ENCODE data around the gene GTF2B.
"Not testable (repeated sequence)": the region's sequence is repeated elsewhere in the genome, so short reads cannot be mapped to it uniquely, and the experiment has no call there.

Gene GTF2B, protein sequence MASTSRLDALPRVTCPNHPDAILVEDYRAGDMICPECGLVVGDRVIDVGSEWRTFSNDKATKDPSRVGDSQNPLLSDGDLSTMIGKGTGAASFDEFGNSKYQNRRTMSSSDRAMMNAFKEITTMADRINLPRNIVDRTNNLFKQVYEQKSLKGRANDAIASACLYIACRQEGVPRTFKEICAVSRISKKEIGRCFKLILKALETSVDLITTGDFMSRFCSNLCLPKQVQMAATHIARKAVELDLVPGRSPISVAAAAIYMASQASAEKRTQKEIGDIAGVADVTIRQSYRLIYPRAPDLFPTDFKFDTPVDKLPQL

DNA sequence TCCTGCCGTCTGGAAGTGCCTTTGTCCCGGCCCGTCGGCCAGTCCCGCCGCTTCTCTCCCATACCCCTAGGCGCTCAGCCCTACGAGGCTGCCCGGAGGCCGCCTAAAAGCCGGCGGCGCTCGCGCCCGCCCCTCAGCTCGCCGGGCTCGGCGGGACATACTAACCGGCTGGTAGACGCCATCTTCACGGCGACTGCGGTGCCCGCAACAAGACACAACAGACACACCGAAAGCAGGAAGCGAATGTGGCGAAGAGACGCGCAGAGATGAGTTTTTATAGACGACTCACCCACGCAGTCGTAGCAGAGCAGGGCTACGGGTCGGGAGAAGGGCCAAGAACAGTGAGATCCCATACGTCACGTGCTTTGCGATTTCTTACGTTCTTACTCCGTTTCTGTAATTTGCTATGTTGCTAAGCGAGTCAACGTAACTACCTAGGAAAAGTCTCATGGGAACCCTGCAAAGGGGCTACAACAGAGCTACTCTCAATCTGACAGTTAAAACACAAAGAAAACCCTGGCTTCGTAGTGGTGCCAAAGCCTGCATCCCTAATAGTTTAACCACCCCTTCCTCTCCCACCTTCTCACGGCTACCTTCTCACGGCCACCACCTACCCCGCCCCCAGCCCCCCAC, at the start of gene GTF2B:
Gene GTF2B, minus strand, starts transcription at position 250 of the 633 bp plus-strand sequence. Its CDS starts 68 bp downstream, at position 182.
- DNase-seq (ENCODE audit: low spot score): peak; percentile 76

DNA sequence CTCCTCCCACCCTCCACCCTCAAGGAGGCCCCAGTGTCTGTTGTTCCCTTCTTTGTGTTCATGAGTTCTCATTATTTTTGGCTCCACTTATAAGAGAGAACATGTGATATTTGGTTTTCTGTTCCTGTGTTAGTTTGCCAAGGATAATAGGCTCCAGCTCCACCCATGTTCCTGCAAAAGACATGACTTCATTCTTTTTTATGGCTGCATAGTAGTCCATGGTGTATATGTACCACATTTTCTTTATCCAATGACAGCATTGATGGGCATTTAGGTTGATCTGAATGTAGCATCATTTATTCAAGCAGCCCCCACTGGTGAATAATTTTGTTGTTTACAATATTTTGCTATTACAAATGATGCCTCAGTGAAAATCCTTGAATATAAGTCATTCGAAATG, 47.2 kb upstream of the GTF2B start:
- not testable (repeated sequence) for DNase-seq (ENCODE audit: low spot score)

DNA sequence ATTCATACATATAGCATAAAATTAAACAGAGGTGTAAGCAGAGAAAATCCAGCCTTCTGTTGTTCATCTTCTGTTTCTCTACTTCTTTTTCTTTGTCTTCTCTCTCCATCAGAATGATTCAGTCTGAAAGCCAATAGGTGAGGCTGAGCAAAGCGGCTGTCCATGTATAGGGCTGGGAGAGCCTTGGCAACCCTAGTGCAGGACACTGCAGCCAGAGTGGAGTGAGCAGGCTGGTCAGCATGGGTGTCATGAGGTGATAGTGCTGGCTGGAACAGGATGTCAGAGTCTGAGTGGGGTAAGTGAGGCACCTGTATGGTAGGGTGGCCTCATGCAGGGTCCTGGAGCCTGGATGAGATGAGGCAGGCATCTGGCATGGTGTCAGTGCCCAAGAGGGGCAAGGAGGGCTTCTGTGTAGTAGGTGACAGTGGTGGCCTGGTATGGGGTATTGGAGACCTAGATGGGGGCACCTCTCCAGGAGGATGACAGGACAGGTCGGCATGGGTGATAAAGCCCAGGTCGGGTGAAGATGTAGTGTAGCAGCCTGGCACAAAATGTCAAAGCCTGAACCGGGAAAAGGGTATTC, 45.5 kb upstream of the GTF2B start:
- no peak for DNase-seq (ENCODE audit: low spot score)

DNA sequence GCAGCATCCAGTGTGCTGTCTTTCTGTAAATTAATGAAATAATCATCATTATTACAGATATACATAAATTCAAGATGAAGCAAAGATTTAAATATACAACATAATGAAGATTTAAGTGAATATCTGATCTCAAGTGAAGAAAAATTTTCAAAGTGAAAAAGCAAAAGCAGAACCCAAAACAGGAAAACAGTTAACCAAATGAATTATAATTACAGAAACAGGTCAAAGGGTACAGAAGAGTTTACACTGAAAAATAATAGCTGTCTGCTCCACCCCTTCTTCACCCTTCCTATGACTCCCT, 44.8 kb upstream of the GTF2B start:
- no peak for DNase-seq (ENCODE audit: low spot score)

DNA sequence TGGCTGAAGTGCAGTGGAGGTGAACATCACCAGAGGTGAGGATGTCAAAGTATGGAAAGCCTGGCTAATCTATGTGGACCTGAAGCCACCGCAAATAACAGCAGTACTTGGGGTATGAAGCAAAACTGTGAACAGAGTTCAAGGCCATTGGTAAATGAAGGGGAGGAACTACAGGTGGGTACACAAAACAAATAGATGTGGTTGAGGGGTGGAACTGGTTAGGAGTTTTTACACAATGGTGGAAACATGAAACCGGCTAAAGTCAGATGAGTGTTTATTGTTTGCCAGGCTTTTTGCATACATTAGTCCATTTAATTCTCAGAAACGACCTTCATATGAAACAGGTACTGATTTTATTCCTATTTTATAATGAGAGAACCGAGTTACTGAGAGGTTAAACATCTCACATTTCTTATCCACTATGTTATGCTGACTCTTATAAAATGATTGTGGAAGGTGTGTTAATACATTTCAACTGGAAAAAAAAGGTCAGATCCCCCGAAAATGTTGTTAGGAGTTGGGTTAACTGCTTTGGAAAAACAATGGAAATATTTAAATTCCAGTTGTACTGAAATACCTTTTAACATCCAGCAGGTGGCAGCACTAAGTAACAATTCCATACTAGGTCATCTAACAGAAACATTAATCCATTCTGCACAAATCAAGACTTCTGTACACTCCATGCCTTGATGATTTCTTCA, 44.3 kb upstream of the GTF2B start:
- peak; percentile 33 for DNase-seq (ENCODE audit: low spot score)

DNA sequence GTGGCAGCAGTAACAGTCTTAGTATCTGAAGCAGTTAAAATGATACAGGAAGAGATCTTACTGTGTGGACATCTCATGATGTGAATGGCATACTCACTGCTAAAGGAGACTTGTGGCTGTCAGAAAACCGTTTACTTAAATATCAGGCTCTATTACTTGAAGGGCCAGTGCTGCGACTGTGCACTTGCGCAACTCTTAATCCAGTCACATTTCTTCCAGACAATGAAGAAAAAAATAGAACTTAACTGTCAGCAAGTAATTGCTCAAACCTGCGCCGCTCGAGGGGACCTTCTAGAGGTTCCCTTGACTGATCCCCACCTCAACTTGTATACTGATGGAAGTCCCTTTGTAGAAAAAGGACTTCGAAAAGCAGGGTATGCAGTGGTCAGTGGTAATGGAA, 38.8 kb upstream of the GTF2B start:
- DNase-seq (ENCODE audit: low spot score): not testable (repeated sequence)

DNA sequence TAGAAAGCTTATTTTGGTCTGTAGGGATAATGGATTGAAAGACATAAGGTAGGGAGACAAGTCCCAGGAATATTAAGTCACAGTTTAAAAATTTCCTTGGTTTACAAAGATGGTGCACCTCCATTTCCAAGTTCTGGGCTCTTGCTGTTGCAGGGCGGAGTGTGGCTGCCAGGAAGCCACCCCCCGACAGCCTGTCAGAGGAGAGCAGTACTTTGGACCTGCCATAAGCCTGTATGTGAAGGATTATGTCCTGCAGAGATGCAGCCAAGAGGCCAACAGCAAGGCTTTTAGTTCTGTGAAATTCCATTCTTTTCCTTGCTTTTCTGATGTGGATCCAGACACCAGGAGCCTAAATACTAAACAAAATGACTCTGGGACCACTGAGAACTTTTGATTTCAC, 31.9 kb upstream of the GTF2B start:
- DNase-seq (ENCODE audit: low spot score): no peak

DNA sequence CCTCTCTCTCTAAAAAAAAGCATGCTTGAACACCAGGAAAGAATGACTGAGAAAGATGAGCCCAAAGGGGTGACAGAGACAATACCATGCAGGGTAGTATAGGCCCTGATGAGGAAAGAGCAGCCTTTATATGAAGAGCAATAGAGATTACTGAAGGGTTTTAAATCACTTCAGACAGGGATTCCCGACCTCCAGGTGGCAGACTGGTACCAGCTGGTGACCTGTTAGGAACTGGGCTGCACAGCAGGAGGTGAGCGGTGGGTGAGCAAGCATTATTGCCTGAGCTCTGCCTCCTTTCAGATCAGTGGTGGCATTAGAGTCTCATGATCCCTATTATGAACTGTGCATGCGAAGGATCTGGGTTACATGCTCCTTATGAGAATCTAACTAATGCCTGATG, 30.8 kb upstream of the GTF2B start:
- DNase-seq (ENCODE audit: low spot score): no peak

DNA sequence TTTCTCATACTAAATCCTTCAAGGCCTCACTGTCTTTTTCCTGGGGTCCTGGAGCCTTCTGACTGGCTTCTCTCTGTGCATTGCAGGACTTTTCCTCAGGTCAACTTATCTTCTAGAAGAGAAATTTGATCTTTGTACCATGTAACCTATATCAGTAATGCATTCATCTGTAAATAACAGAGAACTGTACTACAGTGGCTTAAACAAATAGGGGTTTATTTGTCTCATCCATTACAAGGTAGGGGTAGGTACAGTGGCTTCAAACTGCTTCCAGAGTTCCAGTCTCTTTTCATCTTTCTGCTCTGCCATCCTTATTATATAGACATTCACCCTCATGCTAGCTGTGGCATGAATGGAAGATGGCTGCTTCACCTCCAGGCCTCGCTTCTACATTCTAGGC, 29.5 kb upstream of the GTF2B start:
- DNase-seq (ENCODE audit: low spot score): no peak

DNA sequence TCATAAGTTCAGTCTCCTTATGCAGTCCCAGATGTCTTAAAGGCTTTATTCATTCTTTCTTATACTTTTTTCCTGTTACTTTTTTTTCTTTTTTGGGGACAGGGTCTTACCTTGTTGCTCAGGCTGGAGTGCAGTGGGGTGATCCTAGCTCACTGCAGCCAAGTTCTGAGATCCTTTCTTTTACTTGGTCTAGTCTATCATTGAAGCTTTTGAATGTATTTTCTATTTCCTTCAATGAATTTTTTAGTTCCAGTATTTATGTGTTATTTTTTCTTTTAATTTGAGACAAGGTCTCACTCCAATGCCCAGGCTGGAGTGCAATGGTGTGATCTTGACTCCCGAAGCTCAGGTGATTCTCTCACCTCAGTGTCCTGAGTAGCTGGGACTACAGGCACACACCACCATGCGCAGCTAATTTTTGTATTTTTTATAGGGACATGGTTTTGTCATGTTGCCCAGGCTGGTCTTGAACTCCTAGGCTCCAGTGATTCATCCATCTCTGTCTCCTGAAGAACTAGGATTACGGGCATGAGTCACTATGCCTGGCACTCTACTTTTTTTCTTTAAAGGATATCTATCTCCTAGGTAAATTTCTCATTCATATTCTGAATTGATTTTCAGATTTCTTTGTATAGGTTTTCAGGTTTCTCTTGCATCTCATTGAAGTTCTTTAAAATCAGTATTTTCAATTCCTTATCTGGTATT, 26.1 kb upstream of the GTF2B start:
- no peak for DNase-seq (ENCODE audit: low spot score)

DNA sequence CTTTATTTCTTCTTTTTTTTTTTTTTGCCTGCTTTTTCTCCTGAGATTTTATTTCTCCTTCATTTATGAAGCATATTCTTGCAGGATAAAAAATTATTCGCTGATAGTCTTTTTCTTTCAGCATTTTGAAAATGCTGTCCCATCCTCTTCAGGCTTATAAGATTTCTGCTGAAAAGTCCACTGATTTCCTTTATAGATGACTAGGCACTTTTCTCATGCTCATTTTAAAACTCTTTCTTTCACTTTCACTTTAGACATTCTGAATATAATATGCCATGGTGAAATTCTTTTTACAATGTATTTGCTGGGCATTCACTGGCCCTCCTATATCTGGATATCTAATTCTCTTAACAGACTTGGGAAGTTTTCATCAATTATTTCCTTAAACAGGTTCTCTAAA, 25.5 kb upstream of the GTF2B start:
- no peak for DNase-seq (ENCODE audit: low spot score)

DNA sequence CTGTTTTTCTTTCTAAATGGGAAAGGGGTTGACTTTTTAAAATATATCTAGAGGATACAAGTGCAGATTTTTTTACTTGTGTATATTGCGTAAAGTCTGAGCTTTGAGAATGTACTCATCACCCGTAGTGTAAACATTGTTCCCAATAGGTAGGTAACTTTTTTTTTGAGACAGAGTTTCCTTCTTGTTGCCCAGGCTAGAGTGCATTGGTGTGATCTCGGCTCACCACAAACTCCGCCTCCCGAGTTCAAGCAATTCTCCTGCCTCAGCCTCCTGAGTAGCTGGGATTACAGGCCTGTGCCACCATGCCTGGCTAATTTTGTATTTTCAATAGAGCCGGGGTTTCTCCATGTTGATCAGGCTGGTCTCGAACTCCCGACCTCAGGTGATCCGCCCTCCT, 20.4 kb upstream of the GTF2B start:
- not testable (repeated sequence) for DNase-seq (ENCODE audit: low spot score)

DNA sequence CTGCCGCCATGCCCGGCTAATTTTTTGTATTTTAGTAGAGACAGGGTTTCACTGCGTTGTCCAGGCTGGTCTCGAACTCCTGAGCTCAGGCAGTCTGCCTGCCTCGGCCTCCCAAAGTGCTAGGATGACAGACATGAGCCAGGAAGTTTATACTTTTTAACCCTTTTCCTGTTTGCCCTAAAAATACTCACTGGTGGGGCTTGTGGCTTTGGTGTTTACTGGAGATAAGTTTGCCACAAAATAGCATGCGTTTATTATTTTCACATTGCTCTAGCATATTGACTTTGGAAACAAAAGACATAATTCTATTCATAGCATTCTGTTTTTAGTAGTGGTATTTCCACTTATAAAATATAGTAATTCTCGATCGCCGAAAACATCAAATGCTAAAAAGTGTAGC, 19.8 kb upstream of the GTF2B start:
- DNase-seq (ENCODE audit: low spot score): no peak

DNA sequence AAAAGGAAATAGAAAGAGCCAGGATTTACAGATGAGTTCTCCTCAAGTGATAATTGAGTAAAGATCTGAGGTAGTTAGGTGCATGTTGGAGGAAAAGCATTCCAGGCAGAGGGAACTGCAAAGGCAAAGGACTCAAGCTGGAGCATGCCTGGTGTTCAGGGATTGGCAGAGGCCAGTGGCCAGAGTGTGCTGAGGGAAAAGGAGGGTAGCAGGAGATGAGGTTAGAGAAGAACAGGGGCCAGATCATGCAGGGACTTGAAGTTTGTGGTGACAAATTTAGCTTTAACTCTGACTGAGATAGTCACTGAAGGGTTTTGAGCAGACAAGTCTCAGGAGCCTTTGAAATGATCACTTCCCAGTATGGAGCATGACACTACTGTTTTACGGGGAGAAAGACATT, 19.0 kb upstream of the GTF2B start:
- DNase-seq (ENCODE audit: low spot score): no peak

DNA sequence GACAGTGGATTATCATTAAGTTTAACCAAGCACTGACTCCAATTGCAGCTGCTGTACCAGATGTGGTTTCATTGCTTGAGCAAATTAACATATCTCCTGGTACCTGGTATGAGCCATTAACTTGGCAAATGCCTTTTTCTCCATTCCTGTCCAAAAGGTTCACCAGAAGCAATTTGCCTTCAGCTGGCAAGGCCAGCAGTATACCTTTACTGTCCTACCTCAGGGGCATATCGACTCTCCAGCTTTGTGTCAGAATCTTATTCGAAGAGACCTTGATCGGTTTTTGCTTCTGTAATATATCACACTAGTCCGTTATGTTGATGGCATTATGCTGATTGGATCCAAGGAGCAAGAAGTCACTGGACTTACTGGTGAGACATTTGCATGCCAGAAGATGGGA, 9.5 kb upstream of the GTF2B start:
- no peak for DNase-seq (ENCODE audit: low spot score)

DNA sequence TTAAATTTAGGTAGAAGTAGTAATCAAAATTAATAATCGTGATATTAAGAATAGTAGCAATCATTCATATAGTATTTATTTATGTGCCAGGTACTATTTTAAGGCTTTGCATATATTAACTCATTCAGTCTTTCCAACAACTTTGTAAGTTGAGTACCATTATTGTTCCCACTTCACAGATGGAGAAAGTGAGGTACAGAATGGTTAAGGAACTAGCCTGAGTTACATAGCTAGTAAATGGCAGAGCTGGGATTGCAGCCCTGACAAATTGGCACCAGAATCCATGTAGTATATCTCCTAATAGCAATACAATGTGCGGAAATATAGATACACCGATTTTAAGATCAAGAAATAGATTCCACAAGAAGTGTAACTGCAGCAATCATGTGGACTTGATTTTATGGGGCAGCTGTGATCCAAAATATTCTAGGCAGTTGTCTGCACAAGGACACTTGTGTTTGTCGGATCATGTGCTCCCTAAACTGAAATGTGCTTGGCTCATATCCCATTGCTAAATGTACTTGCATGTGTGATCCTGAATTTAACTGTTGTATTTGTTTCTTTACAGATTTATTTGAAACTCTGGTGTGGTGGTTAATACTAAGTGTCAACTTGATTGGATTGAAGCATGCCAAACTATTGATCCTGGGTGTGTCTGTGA, 5.8 kb upstream of the GTF2B start:
- DNase-seq (ENCODE audit: low spot score): no peak

DNA sequence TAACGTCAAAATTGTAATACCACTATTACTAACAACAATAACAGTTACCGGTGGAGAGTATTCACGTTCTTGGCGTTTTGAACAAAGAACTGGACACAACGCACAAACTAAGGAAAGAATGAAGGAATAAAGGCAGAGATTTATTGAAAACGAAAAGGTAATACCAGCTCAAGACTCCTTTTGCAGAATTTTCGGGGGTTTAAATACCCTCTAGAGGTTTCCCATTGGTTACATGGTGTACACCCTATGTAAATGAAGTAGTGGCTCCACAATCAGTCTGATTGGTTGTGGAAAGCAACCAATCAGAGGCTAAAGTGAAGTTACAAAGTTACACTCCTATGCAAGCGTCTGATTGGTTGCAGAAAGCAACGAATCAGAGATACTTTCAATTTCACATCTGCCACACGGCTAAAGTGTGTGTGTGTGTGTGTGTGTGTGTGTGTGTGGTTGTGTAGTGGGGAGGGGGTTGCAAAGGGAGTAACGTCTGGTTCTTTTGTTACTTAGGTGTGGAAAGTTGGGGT, 1.1 kb upstream of the GTF2B start:
- no peak for DNase-seq (ENCODE audit: low spot score)

DNA sequence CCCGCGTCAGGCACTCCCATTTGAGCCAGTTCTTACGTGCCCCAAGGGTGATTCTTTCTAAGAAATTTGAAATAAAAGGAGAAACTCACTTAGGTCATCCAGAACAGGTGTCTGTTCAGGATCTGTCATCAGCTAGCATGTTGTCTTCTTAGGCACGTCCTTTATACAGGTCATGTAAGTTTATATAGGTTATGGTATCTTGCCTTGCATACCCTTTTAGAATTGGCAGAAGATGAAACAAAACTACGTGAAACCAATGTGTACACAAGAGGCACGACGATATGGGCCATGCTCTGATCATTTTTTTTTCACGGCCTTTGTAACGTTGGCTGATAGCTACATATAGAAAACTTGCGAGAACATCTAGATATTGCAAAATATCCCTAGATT, 579 bp upstream of the GTF2B start:
- DNase-seq (ENCODE audit: low spot score): no peak

DNA sequence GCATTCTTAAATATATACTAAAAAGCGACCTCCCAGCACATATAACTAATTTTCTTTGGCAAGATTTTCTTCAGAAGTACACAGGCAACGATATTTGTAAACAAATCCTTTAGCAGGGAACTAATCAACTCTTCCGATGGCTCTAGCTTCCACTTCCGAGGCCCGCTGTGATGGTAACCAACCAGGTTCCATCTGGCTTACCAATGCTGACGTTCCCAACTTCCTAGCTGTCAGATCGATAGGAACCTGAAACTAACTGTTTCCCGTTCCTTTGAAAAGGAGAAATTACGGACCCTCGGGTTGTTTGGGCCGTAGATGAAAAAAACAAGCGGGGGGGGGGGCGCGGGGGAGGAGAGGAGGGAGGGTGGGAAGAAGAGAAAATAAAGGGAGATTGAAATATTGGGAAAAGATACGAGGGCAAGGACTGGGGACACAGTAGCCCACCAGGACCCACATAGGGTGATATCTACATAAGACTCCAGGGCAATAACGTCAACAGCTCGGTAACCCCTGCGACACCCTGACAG, 513 bp downstream of the GTF2B start:
- DNase-seq (ENCODE audit: low spot score): peak; percentile 9

DNA sequence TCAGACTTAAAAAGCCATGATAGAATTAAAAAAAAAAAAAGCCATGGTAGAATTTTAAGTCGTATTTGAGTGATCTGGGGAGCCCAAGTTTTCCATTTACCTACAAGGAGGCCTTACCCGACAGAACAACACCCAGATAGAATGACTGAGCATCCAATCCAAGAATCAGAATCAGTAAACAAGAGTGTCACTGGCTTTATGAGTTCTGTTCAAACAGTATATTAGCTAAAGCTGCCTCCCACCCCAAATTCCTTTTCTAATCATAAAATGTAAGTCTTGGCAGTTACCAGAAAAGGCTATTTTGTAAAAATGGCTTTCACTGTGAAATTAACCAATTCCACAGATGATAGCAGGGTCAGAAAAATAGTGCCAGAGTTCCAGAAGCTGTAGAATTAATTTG, 1.2 kb downstream of the GTF2B start:
- DNase-seq (ENCODE audit: low spot score): no peak

DNA sequence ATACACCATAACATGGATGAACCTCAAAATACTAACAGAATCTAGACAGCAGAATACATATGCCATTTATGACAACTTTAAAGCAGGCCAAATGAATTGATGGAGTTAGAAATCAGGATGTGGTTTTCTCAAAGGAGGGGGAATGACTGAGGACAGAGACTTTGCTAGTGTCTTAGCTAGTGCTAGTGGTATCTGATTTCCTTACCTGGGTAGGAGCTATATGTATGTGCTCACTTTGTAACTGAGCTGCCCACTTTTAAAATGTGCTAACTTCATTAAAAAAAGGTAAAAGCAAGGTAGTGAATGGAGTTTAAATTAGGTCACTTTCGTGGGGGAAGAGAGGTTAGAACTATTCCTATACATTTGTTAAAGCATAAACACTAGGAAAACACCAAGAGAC, 2.6 kb downstream of the GTF2B start:
- DNase-seq (ENCODE audit: low spot score): no peak

DNA sequence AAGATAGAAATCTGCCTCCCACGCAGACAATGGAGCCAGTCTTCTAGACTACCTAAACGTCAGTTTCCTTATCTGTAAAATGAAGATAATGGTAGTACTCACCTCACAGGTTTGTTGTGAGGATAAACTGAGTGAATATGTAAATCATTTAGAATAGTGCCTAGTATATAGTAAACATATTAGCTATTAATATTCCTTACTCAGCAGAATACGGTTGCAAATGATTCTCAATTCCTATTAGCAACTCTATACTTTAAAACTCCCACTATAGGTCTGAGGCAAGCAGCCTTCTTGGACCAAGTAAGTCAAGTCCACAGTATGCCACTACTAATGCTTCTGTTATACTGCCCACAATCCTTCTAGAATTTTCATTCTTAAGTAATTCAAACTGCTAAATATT, 5.4 kb downstream of the GTF2B start:
- DNase-seq (ENCODE audit: low spot score): no peak

Data from germinal center (tissue), 1 donor.